ENCODE measurements around the gene RNU5B-1.

DNA sequence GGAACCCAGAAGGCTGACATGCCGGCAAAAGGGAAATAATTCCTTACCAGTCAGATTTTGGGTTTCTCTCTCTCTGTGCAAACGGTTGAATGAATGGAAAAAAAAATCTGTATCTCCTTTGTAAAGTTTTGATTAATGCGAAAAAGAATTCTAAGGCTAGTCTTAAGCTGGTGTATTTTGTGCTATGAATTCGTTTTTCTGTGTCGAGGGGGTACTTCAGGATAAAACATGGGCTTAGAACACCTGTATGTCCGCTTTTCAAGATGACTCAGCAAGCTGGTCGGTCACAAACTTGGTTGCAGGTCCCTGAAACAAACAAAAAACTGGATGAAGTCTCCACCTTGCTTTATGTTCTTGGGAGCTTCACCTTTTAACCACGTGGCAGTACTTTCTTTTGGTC is 44.9 kb downstream of the RNU5B-1 start:
- TF ChIP-seq TEAD4 (IDR thresholded peaks at IDR 0.05; ENCODE audit: borderline replicate concordance, insufficient read depth) (no peak), SIN3A (IDR thresholded peaks at IDR 0.05; ENCODE audit: borderline replicate concordance, low read depth, low read length) (no peak), GABPA (IDR thresholded peaks at IDR 0.05; ENCODE audit: low read depth) (no peak)
- TF ChIP-seq, protein P1, sequence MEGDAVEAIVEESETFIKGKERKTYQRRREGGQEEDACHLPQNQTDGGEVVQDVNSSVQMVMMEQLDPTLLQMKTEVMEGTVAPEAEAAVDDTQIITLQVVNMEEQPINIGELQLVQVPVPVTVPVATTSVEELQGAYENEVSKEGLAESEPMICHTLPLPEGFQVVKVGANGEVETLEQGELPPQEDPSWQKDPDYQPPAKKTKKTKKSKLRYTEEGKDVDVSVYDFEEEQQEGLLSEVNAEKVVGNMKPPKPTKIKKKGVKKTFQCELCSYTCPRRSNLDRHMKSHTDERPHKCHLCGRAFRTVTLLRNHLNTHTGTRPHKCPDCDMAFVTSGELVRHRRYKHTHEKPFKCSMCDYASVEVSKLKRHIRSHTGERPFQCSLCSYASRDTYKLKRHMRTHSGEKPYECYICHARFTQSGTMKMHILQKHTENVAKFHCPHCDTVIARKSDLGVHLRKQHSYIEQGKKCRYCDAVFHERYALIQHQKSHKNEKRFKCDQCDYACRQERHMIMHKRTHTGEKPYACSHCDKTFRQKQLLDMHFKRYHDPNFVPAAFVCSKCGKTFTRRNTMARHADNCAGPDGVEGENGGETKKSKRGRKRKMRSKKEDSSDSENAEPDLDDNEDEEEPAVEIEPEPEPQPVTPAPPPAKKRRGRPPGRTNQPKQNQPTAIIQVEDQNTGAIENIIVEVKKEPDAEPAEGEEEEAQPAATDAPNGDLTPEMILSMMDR (IDR thresholded peaks at IDR 0.05): no peak
- TF ChIP-seq, protein P2, sequence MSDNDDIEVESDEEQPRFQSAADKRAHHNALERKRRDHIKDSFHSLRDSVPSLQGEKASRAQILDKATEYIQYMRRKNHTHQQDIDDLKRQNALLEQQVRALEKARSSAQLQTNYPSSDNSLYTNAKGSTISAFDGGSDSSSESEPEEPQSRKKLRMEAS (IDR thresholded peaks at IDR 0.05; ENCODE audit: low read depth): no peak
- TF ChIP-seq, protein P3, sequence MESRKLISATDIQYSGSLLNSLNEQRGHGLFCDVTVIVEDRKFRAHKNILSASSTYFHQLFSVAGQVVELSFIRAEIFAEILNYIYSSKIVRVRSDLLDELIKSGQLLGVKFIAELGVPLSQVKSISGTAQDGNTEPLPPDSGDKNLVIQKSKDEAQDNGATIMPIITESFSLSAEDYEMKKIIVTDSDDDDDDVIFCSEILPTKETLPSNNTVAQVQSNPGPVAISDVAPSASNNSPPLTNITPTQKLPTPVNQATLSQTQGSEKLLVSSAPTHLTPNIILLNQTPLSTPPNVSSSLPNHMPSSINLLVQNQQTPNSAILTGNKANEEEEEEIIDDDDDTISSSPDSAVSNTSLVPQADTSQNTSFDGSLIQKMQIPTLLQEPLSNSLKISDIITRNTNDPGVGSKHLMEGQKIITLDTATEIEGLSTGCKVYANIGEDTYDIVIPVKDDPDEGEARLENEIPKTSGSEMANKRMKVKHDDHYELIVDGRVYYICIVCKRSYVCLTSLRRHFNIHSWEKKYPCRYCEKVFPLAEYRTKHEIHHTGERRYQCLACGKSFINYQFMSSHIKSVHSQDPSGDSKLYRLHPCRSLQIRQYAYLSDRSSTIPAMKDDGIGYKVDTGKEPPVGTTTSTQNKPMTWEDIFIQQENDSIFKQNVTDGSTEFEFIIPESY (IDR thresholded peaks at IDR 0.05; ENCODE audit: borderline replicate concordance, low read depth): no peak
- TF ChIP-seq, protein P4, sequence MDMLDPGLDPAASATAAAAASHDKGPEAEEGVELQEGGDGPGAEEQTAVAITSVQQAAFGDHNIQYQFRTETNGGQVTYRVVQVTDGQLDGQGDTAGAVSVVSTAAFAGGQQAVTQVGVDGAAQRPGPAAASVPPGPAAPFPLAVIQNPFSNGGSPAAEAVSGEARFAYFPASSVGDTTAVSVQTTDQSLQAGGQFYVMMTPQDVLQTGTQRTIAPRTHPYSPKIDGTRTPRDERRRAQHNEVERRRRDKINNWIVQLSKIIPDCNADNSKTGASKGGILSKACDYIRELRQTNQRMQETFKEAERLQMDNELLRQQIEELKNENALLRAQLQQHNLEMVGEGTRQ (IDR thresholded peaks at IDR 0.05; ENCODE audit: borderline replicate concordance, low read depth, low read length): no peak

Measured in SK-N-SH (cell line).